Psoas muscle (tissue), 8 donors: ENCODE measurements around the gene HP1BP3. TPM values are rescaled to one million over a fixed set of nuclear protein-coding genes. Genes with fewer than 3 reads are reported as not detected.

ENCODE experiments used
- ATAC-seq, 4 donors: fragments of 200-7000 bp; cut with Tn5 transposase; one replicate each; pipeline ENCODE4 v1.9.1; 2020; ENCODE audit warnings: moderate library complexity in 3 of 4, mild to moderate bottlenecking in 2 of 4
- DNase-seq, 2 donors: peaks; one replicate each; pipeline ENCODE4 v3.0.0-alpha.2; 2020
- H3K27ac ChIP-seq: fragments of 200-600 bp; one replicate; pipeline ENCODE4 v1.8.0; 2022
- H3K27me3 ChIP-seq, 3 donors: fragments of 200-600 bp in 1 of 3; one replicate each; pipeline versions ENCODE4 v1.6.1 to v1.8.0; 2013 to 2022; ENCODE audit warnings: low read length in 2 of 3, mild to moderate bottlenecking in 2 of 3, moderate library complexity in 1 of 3; ENCODE audit not compliant: insufficient read depth in 3 of 3
- H3K36me3 ChIP-seq, 2 donors: fragments of 200-600 bp in 1 of 2; one replicate each; pipeline versions ENCODE4 v1.6.1 to v1.8.0; 2013 to 2022; ENCODE audit warnings: low read depth in 1 of 2, mild to moderate bottlenecking in 1 of 2, moderate library complexity in 1 of 2; ENCODE audit not compliant: insufficient read depth in 1 of 2
- H3K4me1 ChIP-seq: fragments of 200-600 bp; one replicate; pipeline ENCODE4 v1.8.0; 2022
- H3K4me3 ChIP-seq: fragments of 200-600 bp; one replicate; pipeline ENCODE4 v1.8.0; 2022; ENCODE audit warnings: mild to moderate bottlenecking
- H3K9me3 ChIP-seq: fragments of 200-600 bp; one replicate; pipeline ENCODE4 v1.8.0; 2022
- WGBS, 3 donors: extraction: QIAGEN DNeasy Blood & Tissue Kit; methylation state at CpG; one replicate each; pipeline versions ENCODE4 v1.1.6 to v1.1.7; 2013; 5-methylcytosine and 5-hydroxymethylcytosine counted together
- intact Hi-C, 2 donors: fragments of 100-400 bp; cut with DNase I; formaldehyde crosslinking; loops; one replicate each; pipeline versions ENCODE4 v1.11.0 to v1.14.2; 2022
- polyA plus RNA-seq, 3 donors: library from polyadenylated mRNA; stranded (reverse); fragments of 200-250 nt; gene quantifications; one replicate each; pipeline ENCODE4 v1.2.3, GENCODE V29; 2013
- total RNA-seq, 4 donors: library from RNA; stranded (reverse); fragmentation: NEBNext Ultra II Directional in 2 of 4; extraction: Animal tissue kit (Norgen Biotek cat#: 25700) in 2 of 4; gene quantifications; one replicate each; pipeline versions ENCODE4 v1.2.1 to v1.2.4, GENCODE V29; 2021 to 2023
- TF ChIP-seq, protein P1 (sequence below): fragments of 200-600 bp; IDR thresholded peaks from one replicate; pipeline ENCODE4 v1.8.0; 2022; ENCODE audit warnings: antibody characterized with exemption
- donor health status: healthy with polysubstance abuse.
- donor health status: DM: no; HTN: no; CAD: no; lungs with moderate emphysema.
- donor health status: Bipolar disorder and iron deficiency.
- donor health status: healthy.
- donor health status: DM: yes; HTN: yes; CAD: no.
- donor health status: DM: no; HTN: no; CAD: no.
- donor health status: DM: no; HTN: no; CAD: no.
- donor health status: DM: yes; HTN: yes; CAD: no.

Gene HP1BP3
- total and polyA plus RNA-seq, 7 donors: 52.6 to 134 (median 115) TPM

DNA sequence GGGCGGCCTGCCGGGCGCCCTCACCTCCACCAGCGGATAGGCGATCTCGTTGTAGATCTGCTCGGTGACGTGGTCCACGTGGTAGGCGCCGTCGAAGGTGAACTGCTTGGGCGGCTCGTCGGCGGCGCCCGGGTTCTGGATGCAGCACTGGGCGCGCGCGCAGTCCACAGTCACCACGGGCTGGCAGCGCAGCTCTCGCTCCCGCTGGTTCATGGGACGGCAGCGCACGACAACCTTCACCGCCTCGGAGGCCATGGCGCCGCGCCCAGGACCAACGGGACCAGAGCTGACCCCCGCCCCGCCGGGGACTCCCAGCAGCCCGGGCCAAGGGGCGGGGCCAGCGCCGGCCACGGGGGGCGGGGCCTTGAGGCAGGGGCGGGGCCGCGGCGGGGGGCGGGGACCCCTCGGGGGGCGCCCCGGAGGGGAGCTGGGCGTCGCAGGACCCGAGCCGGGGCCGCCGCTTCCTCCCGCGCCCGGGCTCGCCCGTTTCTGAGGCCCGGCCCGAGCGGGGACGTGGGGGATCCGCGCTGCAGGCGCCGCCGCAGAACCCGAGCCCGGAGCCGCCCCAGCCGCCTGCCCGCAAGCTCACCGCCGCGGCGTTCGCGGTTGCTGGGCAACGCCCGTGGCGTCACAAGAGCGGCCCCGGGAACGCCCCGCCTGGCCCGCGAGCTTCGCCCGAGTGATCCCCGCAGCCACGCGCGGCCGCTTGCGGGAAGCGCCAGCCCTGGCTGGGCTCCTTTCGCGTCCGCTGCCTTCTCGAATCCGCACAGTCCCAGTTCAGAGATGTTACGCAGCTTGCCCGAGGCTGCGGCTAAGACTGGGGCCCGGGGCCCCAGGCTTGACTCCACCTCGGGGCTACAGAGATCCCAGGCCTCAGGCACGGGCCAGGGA, 69.4 kb downstream of the HP1BP3 start, which contains the start of gene KIF17:
TSS of gene KIF17 (minus strand) at position 556 of the 891 bp plus-strand sequence. CDS start at position 255, 301 bp downstream.
- TF ChIP-seq, protein P1, sequence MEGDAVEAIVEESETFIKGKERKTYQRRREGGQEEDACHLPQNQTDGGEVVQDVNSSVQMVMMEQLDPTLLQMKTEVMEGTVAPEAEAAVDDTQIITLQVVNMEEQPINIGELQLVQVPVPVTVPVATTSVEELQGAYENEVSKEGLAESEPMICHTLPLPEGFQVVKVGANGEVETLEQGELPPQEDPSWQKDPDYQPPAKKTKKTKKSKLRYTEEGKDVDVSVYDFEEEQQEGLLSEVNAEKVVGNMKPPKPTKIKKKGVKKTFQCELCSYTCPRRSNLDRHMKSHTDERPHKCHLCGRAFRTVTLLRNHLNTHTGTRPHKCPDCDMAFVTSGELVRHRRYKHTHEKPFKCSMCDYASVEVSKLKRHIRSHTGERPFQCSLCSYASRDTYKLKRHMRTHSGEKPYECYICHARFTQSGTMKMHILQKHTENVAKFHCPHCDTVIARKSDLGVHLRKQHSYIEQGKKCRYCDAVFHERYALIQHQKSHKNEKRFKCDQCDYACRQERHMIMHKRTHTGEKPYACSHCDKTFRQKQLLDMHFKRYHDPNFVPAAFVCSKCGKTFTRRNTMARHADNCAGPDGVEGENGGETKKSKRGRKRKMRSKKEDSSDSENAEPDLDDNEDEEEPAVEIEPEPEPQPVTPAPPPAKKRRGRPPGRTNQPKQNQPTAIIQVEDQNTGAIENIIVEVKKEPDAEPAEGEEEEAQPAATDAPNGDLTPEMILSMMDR: no peak
- ATAC-seq: peak; percentile 68 to 87 (median 78)
- H3K36me3 ChIP-seq: no peaks in the 10 kb centered on the region
- DNase-seq: peak; percentile 79 to 85
- intact Hi-C loops: no loop called here
- 2 to 4% (median 2%) methylated on average over 66 to 111 of the region's 112 CpGs for WGBS, 3 donors
- H3K27me3 ChIP-seq: peaks cover 0 to 29% (median 3%) of the 10 kb centered on the region in 3 donors
- H3K9me3 ChIP-seq: no peaks in the 10 kb centered on the region
- H3K4me3 ChIP-seq: peak within 1 kb of the TSS; percentile 59
- no peaks in the 10 kb centered on the region for H3K4me1 ChIP-seq
- H3K27ac ChIP-seq: no peak within 1 kb of the TSS

DNA sequence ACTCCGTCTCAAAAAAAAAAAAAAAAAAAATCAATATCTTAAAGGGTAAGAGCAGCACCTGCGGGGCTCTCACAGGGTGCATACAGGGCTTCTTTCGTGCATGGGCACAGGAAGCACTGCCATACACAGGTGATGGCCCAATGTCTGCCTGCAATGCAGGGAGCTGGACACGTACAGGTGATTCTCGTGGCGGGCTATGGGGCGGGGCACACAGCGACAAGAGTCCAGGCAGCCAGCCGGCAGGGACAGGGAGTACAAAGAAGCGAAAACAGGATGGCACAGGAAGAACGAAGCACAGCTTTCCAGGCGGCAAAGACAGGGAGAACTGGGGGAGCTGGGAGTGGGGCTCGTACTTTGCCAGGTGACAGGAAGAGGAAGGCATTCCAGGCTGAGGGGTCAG, 70.9 kb downstream of the HP1BP3 start:
- Histone ChIP-seq H3K4me3 (no peak overlapping the region), H3K9me3 (no peaks in the 10 kb centered on the region), H3K27me3 (peaks cover 0 to 29% (median 3%) of the 10 kb centered on the region in 3 donors), H3K27ac (no peak overlapping the region), H3K36me3 (no peaks in the 10 kb centered on the region), H3K4me1 (no peaks in the 10 kb centered on the region)
- 87 to 93% (median 90%) methylated on average over 13 of the region's 13 CpGs for WGBS, 3 donors
- ATAC-seq (no peak), DNase-seq (peak in 1 of 2 donors; percentile 40)
- intact Hi-C loops: no loop called here
- TF ChIP-seq, protein P1: no peak

DNA sequence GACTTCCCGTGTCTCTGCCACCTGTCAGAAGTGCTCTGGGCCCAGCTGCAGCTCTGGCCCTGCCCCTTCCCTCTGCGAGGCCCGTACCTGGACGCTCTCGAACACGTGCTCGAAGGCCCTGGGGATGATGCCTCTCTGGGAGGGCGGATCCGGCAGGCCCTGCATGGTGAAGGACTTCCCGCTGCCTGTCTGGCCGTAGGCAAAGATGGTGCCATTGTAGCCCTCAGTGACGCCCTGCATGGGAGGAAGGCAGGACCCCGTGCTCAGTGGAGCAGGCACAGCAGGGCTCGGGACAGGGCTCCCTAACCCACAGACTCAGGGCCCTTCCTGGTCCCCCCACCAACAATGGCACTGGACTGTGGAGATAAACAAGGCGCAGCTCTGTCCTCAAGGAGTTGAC, 71.7 kb downstream of the HP1BP3 start:
- DNase-seq (no peak), ATAC-seq (no peak)
- H3K36me3 ChIP-seq: no peaks in the 10 kb centered on the region

DNA sequence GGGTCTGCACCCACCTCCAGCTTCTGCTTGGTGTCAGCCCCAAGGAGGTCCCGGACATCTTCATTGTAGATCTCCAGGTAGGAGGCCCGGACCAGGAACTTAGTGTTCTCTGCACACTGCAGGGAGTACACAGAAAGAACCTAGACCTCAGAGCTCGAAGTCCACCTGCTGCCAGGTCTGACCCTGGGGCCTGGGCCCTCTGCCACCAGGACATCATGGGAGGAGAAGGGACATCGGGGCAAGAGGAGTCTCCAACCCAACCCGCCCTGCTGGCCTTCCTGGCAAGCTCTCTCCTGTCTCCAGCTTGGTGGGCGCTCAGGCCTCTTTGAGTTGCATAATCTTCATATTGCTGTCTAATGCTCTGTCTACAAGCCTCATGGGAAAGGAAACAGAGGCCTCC, 73.7 kb downstream of the HP1BP3 start:
- Histone ChIP-seq H3K4me1 (no peaks in the 10 kb centered on the region), H3K9me3 (no peaks in the 10 kb centered on the region), H3K36me3 (no peaks in the 10 kb centered on the region), H3K27me3 (peaks cover 0 to 29% (median 3%) of the 10 kb centered on the region in 3 donors), H3K27ac (no peak overlapping the region), H3K4me3 (no peak overlapping the region)
- TF ChIP-seq, protein P1: no peak
- DNase-seq: no peak
- 91 to 96% (median 94%) methylated on average over 6 of the region's 6 CpGs for WGBS, 3 donors
- ATAC-seq: no peak
- intact Hi-C loops: no loop called here

More for the DNA sequence above, 71.7 kb downstream of the HP1BP3 start:
- intact Hi-C loops: no loop called here
- TF ChIP-seq, protein P1: no peak
- Histone ChIP-seq H3K27ac (no peak overlapping the region), H3K9me3 (no peaks in the 10 kb centered on the region), H3K27me3 (peaks cover 0 to 29% (median 3%) of the 10 kb centered on the region in 3 donors), H3K4me3 (no peak overlapping the region), H3K4me1 (no peaks in the 10 kb centered on the region)
- WGBS, 3 donors: 85 to 88% (median 86%) methylated on average over 15 of the region's 15 CpGs
